Measurements from ENCODE around the gene MBP.
A peak's percentile ranks its signal among the peaks of the same experiment; 100 is the strongest.

The MBP gene

GRCh38 chr18:77098538-77099174 lies 33.9 kb downstream of the MBP start:
- DNase-seq: no peak

- DNase-seq: no peak
Observed at GRCh38 chr18:77098029-77098428, 34.6 kb downstream of the MBP start.

- no peak for DNase-seq
Observed at GRCh38 chr18:77096936-77097886, 35.4 kb downstream of the MBP start.

DNA sequence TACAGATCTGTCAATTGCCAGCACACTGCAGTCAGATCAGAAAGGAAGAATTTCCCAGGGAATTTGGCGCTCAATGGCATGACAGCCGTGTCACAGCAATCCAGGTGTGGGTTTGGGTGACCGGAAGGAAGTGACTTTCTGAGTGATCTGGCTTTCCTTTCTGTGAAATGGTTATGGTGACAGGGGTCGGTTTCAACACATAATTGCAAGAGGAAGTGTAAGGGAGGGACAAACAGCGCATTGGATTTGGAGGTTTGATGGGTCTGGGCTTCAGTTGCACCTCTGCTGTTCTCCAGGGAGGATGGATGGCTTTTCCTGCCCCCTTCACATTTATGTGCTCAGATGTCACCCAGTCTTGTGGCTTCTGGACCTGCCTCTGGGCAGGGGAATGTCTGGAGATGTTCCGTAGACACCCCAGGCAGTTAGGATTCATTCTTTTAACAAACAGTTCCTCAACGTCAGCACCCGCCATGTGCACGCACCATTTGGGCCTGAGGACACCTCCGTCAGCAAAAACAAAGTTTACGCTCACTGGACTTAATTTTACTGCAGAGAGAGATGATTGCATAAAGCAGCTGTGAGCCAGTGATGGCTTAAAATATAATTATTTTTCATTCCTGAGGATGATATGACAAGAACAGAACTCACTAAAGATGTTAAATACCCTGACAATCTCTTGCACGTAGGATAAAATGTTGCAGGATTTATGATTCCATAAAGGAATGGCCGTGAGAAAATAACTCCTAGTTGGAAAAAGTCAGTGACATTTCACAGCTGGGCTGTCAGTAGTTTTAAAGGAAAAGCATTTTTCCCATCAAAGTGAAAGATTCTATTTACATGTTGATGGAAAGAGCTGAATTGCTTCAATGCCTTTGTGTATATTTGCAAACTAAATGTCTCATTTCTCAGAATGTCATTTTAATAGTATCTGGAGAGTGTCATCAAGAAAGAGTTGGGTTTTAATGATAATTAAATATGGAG lies 36.9 kb downstream of the MBP start:
- DNase-seq: no peak

DNA sequence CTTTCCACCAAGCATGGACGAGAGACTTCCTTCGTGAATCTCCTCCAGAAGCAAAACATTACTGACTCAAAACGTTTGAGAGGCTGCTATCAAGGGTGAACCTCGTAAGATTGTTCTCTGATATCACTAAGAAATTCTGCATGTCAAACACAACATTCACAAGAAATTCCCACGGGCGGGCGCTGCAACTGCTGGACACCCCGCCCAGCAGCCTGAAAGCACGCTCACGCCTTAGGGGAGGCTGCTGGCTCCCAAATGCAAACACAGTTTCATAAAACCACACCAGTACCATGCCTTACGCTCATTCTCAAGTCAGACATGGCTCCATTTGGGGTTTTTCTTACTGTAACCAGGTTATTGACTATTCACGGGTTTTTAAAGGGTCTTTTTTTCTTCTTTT lies 39.0 kb downstream of the MBP start:
- DNase-seq: no peak

- DNase-seq: no peak
Observed at GRCh38 chr18:77093067-77093430, 39.5 kb downstream of the MBP start.

DNA sequence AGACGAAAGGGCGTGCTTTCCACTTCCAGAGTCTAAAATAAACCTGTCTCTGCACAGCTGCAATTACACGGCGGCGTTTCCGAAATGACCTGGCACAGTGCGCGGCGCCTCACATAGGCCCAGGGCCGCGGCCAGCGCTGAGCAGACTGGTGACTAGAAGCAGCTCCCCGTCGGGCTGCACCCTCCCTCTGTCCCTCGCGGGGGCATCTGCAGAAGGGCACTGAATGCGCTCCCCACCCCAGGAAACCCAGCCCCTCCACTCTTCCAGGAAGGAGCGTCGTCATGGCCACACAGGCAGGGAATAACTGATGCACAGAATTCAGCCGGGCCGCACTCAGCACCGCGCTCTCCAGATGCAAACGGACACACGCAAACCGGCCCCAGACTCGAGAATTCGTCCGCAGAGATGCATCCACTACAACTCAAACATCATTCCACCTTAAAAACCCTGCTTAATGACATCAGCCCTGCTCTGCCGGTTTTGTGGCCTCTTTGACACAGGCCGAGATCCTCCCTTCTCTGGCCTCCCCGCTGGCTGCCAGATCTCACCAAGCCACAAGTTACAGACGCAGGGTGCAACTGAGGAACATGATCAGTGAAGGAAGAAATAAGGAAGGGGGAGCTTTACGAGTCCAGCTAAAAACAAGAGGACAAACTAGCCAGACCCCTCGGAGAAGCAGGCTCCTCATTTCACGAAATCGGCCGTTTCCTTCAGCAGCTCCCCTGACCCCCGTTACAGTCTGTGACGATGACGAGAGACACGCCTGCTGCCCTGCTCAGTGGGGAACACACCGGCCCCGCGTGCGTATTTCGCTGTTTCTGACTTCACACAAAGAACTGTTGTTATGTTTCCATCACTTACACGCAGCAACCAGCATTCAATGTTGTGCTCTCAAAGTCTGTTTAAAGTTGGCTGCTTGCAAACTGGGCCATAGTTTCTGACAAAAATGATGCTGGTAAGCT lies 40.2 kb downstream of the MBP start:
- no peak for DNase-seq

GRCh38 chr18:77091366-77091765 lies 41.2 kb downstream of the MBP start:
- no peak for DNase-seq

DNA sequence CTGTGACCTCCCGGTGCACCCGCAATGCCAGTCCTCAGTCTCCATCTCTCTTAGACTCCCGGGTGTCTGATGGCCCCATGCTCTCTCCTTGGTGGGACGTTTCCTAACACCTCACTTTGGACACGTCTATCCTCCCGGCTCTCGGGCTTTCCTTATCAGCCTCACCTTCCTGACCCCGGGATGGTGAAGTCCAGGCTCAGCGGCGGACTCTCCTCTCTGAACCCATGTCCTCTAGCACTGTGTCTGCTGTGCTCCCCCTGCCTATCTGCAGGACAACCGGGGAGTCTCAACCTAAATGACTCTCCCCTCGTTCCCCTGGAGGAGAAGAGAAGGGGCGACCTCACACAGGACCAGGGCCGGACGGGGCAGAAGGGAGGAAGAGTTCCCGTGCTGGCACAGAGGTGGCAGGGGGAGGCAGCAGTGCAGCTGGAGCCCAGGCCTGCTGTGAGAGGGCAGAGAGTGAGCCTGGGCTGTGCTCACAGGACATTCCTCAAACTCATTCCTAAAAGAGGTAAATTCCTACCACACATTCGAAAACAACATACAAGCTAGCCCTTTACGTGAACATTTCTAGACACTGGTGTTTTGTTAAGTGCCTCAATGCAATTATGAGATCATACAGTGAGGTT lies 41.9 kb downstream of the MBP start:
- DNase-seq: no peak

GRCh38 chr18:77089723-77090285 lies 42.8 kb downstream of the MBP start:
- no peak for DNase-seq

GRCh38 chr18:77088963-77089722 lies 43.4 kb downstream of the MBP start:
- no peak for DNase-seq

GRCh38 chr18:77087393-77088141 lies 45.0 kb downstream of the MBP start:
- DNase-seq: no peak

DNA sequence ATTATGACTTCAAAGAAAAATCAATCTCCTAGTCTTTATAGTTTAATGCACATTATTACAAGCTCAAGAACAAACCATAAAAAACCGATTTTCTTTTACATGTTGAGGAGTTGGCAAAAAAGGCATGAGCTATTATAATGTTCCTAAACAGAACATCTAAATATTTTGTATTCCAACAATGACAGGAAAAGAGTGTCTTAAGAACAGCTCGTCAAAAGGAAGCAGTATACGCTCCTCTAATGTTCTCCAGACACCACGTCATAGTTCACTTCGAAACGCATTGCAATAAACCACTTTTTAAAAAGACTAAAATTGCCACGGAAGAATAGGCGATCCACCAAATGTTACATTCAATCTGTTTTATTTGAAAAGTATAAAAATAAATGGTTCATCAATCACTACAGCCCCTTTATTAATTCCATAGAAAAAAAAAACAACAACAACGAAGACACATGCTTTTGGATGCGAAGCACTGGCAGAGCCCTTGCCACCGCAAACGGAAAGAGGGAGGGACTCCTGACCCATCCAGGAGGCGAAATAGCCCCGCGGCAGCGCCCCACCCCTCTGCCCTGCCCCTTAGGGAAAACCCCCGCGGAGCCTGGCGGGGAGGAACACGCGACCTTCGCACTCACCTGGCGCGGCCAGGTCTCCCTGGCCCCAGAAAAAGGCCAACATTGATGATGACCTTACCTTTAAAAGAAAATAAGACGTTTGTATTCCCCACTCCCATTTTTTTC lies 45.8 kb downstream of the MBP start:
- no peak for DNase-seq

GRCh38 chr18:77086034-77086433 lies 46.5 kb downstream of the MBP start:
- no peak for DNase-seq

DNA sequence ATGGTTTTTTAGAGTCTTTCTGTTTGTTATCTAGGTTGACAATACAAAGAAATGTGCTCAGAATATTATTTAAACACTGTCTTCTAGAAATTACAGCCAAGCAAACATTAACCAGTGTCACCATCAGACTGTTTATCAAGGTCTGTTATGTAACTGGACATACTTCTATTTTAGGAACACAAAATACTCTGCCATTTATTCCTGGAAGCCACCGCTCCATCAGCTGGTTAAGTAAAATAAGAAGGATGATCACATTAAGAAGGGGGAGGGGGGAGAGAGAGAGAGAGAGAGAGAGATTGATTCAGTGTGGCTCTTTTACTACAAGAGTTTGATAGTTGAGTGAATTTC lies 47.9 kb downstream of the MBP start:
- DNase-seq: no peak

DNA sequence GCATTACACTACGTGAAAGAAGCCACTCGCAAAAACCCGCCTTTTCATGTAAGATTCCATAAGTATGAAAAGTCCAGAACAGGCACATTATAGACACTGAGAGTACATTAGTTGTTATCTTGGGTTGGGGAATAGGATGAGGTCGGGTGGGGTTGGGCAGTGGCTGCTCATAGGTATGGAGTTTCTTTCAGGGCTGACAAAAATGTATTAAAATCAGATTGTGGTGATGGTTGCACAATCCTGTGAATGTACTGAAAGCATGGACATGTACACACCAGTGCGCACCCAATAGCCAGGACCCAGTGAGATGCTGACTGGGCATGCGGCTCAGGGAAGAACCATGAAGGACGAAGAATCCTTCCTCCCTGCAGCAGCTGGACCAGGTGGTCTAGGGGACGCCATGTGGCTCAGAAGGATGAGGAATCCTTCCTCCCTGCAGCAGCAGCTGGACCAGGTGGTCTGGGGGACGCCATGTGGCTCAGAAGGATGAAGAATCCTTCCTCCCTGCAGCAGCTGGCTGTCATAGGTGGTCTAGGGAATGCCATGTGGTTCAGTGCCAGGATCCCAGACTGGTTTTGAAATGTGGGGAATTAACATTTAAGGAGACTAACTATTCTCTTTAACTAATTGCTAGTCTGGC lies 50.1 kb downstream of the MBP start:
- DNase-seq: peak; percentile 33

DNA sequence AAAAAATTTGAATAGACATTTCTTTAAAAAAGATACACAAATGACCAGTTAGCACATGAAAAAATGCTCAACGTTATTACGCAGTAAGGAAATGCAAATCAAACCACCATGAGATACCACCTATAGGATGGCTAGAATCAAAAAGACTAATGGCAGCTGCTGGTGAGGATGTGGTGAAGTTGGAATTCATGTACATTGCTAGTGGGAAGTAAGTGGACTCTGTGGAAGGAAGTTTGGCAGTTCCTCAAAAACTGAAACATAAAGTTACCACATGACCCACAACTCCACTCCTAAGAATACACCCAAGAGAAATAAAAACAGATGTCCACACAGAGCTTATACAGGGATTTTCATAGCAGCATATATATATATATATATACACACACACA lies 51.2 kb downstream of the MBP start:
- no peak for DNase-seq

GRCh38 chr18:77079954-77080682 lies 52.5 kb downstream of the MBP start:
- DNase-seq: peak; percentile 68

Data from activated effector memory CD4-positive, alpha-beta T cell treated with anti-CD3 and anti-CD28 coated beads, Interleukin-2, amount 50 U/mL, for 16 hours (primary cell).